Ectodermal cell (in vitro differentiated cells): ENCODE data around the gene NKD2.
A peak's percentile ranks its signal among the peaks of the same experiment; 100 is the strongest.

Source experiments
- H3K27ac ChIP-seq: 2 replicates; pipeline ENCODE4 v1.7.0; 2013; ENCODE audit warnings: mild to moderate bottlenecking, low read depth, low read length; ENCODE audit not compliant: insufficient read depth, poor library complexity, severe bottlenecking
- H3K27me3 ChIP-seq: 2 replicates; pipeline ENCODE4 v1.7.0; 2013; ENCODE audit warnings: mild to moderate bottlenecking, low read length; ENCODE audit not compliant: insufficient read depth, control insufficient read depth, poor library complexity, severe bottlenecking
- H3K36me3 ChIP-seq: one replicate; pipeline ENCODE4 v1.7.0; 2013; ENCODE audit warnings: low read length; ENCODE audit not compliant: control insufficient read depth, insufficient read depth
- H3K4me1 ChIP-seq: one replicate; pipeline ENCODE4 v1.7.0; 2013; ENCODE audit warnings: low read length; ENCODE audit not compliant: control insufficient read depth, insufficient read depth
- H3K4me3 ChIP-seq: 2 replicates; pipeline ENCODE4 v1.7.0; 2013; ENCODE audit warnings: low read depth, low read length, control low read depth; ENCODE audit not compliant: insufficient read depth
- H3K9me3 ChIP-seq: 2 replicates; pipeline ENCODE4 v1.7.0; 2013; ENCODE audit warnings: mild to moderate bottlenecking, low read length, moderate library complexity; ENCODE audit not compliant: control insufficient read depth
- WGBS, 2 experiments: methylation state at CpG; one replicate each; pipeline ENCODE4 v1.1.7; 2013; ENCODE audit warnings: missing lambda C conversion rate in 2 of 2; 5-methylcytosine and 5-hydroxymethylcytosine counted together

NKD2 gene

DNA sequence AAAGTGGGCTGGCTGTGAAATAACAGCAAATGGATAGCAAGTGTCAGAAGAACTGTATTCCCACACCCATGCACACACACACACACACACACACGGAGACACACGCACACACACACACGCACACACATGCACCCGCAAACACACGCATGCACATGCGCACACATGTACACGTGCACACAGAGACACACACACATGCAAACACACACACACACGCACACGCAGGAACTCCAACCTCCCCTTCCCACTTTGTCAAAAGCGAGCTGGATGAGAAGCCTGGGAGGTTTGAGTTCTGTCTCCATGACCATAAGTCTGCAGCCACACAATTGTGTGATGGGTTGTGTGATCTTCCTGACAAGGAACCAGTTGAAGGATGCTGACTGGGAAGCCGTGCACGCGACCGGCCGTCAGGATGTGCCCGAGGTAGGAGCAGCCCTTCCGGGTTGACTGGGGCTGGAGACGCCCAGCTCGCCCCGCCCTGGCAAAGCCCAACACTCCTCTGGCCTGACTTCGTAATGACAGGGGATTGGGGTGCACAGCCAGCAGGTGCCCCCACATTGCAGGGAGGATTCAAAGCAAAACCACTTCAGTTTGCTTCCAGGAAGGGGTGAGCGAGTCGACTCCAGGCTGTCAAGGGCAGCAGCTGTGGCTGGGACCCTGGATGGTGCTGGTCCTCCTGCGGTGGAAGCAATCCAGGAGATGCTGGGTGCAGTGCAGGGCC is 29.3 kb upstream of the NKD2 start:
- WGBS, 2 experiments: 93 to 95% methylated on average over 24 of the region's 24 CpGs

DNA sequence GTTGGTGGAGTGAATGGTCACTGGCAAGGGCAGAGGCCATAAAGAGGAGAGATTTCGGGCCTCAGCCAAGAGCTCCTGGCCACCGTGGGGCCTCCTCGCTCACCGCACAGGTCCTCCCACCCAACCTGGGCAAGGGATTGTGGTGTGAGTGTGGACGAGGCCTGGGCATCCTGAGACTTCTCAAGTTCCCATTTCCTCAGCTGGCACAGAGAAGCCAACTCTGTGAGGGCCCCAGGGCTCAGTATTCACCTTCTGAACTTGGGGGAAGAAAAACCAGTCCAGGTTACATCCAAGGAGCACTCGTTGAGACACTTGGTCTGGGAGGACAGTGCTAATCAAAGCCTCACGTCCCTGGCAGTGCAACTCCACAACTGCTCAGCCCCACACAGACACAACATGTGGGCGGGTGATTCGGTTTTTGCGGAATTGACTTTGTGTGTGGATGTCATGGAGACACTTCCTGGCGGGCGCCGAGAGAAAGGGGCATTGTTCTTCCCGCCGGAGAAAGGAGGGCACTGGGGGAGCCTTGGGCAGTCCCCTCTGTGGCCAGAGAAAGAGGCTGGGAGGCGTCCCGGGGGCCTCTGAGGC is 28.5 kb upstream of the NKD2 start:
- peak overlapping the region; percentile 69 for H3K27ac ChIP-seq

More for the DNA sequence above, 29.3 kb upstream of the NKD2 start:
- Histone ChIP-seq H3K36me3 (no peaks in the 10 kb centered on the region), H3K4me3 (no peak overlapping the region), H3K27ac (no peak overlapping the region), H3K4me1 (peaks cover 25% of the 10 kb centered on the region), H3K27me3 (no peaks in the 10 kb centered on the region), H3K9me3 (no peaks in the 10 kb centered on the region)

DNA sequence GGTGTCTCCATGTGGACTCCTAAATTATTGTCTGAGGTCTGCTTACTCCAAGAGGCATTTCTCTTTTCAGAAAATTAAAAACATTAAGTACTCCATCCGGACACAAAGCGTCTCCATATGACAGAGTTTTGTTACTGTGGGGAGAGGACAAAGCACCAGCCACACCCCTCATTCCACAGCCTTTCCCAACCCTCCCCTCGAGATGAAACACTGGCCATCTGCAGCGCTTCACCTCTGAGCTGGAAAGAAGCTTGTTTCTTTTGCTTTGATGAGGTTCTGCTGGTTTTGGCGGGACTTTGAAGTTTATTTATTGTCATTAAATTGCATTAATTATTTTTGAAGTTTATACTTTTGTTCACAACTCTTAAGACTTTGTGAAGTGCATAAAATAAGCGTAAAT is 27.6 kb upstream of the NKD2 start:
- no peaks in the 10 kb centered on the region for H3K36me3 ChIP-seq
- H3K4me1 ChIP-seq: peaks cover 25% of the 10 kb centered on the region
- no peak overlapping the region for H3K4me3 ChIP-seq
- WGBS, 2 experiments: 45 to 58% methylated on average over 4 to 6 of the region's 6 CpGs
- peak overlapping the region; percentile 69 for H3K27ac ChIP-seq
- H3K27me3 ChIP-seq: no peaks in the 10 kb centered on the region
- no peaks in the 10 kb centered on the region for H3K9me3 ChIP-seq

More for the DNA sequence above, 28.5 kb upstream of the NKD2 start:
- no peak overlapping the region for H3K4me3 ChIP-seq
- H3K9me3 ChIP-seq: no peaks in the 10 kb centered on the region
- peaks cover 25% of the 10 kb centered on the region for H3K4me1 ChIP-seq
- H3K36me3 ChIP-seq: no peaks in the 10 kb centered on the region
- WGBS, 2 experiments: 60 to 70% methylated on average over 17 of the region's 17 CpGs
- no peaks in the 10 kb centered on the region for H3K27me3 ChIP-seq

DNA sequence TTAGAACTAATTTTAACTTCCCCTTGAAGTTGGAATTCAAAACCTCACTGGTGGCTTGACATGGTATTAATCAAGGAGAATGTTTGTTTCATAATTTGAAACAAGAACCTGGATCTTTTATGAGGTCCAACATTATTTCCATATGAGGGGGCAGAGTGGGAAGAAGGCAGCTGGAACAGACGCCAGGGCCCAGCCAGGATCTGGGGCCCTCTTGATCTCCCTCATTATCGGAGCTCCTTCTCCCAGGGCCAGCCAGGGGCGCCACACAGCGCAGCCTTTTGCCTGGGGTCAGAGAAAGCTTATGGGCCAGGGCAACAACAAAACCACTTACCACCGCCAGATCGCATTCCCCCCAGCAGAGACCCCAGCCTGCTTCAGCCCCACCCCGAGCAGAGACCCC is 27.1 kb upstream of the NKD2 start:
- Histone ChIP-seq H3K4me3 (no peak overlapping the region), H3K4me1 (peaks cover 25% of the 10 kb centered on the region), H3K9me3 (peaks cover 2% of the 10 kb centered on the region), H3K27ac (peak overlapping the region; percentile 3), H3K36me3 (no peaks in the 10 kb centered on the region), H3K27me3 (no peaks in the 10 kb centered on the region)
- WGBS, 2 experiments: 80 to 81% methylated on average over 7 of the region's 7 CpGs

DNA sequence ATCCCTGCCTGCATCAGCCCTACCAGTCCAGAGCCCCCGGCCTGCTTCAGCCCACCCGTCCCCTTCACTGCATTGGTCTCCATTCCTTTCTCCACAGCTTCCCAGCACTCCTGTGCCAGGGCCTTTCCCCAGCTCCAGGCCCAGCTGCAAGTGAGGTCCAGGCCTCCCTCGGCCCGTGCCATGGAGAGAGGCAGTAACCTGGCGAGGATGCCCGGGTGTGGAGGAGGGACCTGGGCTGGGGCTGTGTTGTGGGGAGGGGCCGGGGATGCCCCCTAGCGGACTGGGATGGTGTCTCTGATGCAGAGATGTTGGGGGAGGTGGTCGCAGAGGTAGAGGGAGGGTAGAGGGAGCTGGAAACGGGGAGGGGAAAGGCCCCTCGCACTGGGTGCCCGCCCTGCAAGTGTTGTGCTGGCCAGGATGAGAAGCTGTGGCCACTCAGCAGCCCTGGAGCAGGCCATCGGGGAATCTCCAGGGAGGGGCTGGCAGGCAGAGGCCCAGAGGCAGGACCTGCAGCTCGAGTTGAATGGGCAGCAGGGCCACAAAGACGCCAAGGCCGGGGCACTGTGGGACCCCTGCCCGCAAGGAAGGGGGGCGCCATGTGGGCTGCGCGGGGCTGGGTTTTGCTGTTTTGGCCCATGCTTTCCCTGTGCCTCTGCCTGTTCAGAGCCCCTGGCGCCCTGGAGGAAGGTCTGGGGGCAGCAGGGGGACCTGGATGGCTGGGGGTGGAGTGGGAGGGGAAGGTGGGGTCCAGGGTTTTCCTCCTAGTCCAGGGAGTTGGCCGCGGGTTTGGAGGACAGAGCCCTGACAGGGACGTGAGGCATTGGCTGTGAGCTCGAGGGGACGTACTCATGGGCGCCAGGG is 26.0 kb upstream of the NKD2 start:
- Histone ChIP-seq H3K36me3 (no peaks in the 10 kb centered on the region), H3K4me3 (no peak overlapping the region)
- WGBS, 2 experiments: 71 to 74% methylated on average over 27 of the region's 27 CpGs

DNA sequence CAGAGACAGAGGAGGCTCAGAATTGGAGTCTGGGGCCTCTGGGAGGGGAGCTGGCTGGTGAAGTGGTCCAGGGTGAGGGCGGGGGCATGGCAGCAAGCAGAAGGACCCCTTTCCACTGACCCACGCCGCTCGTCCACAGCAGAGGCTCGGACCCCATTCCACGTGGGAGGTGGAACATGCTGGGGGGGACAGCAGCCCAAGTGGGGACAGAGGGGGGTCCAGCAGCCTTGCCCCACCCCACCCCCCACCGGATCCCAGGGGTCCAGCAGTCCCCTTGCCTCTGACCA is 25.4 kb upstream of the NKD2 start:
- 91 to 94% methylated on average over 7 of the region's 7 CpGs for WGBS, 2 experiments
- no peaks in the 10 kb centered on the region for H3K27me3 ChIP-seq
- peaks cover 25% of the 10 kb centered on the region for H3K4me1 ChIP-seq
- H3K36me3 ChIP-seq: no peaks in the 10 kb centered on the region
- no peak overlapping the region for H3K27ac ChIP-seq
- H3K4me3 ChIP-seq: no peak overlapping the region
- H3K9me3 ChIP-seq: peaks cover 2% of the 10 kb centered on the region

More for the DNA sequence above, 26.0 kb upstream of the NKD2 start:
- no peak overlapping the region for H3K27ac ChIP-seq
- H3K9me3 ChIP-seq: peaks cover 2% of the 10 kb centered on the region
- no peaks in the 10 kb centered on the region for H3K27me3 ChIP-seq
- H3K4me1 ChIP-seq: peaks cover 25% of the 10 kb centered on the region

DNA sequence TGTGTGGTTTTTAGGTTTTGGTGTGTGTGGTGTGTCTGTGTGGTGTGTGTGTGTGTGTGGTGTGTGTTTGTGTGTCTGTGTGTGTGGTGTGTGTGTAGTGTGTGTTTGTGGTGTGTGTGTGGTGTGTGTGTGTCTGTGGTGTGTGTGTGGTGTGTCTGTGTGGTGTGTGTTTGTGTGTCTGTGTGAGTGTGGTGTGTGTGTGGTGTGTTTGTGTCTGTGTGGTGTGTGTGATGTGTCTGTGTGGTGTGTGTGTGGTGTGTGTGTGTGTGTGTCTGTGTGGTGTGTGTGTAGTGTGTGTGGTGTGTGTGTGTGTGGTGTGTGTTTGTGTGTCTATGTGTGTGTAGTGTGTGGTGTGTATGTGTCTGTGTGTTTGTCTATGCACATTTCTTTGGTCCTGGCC is 25.0 kb upstream of the NKD2 start:
- no peaks in the 10 kb centered on the region for H3K27me3 ChIP-seq
- peaks cover 25% of the 10 kb centered on the region for H3K4me1 ChIP-seq
- H3K9me3 ChIP-seq: peaks cover 2% of the 10 kb centered on the region
- no peak overlapping the region for H3K4me3 ChIP-seq
- H3K36me3 ChIP-seq: no peaks in the 10 kb centered on the region
- H3K27ac ChIP-seq: no peak overlapping the region

DNA sequence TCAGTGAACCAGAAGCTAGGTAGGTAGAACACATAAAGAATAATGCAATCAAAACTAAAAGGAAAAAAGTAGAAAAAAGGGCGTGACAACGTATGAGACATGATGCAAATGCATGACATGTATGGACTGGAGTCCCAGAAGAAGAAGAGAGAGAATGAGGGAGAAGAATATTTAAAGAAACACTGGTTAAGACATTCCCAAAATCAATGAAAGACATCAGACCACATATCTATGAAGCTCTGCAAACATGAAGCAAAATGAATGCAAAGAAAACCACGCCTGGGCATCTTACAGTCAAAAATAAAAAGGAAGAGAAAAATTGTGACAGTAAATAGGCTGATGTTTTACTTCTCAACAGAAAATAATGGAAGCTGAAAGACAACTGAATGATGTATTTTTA is 23.8 kb upstream of the NKD2 start:
- no peaks in the 10 kb centered on the region for H3K36me3 ChIP-seq
- H3K27me3 ChIP-seq: no peaks in the 10 kb centered on the region
- no peak overlapping the region for H3K4me3 ChIP-seq
- peaks cover 25% of the 10 kb centered on the region for H3K4me1 ChIP-seq
- 78 to 91% methylated on average over 3 of the region's 3 CpGs for WGBS, 2 experiments
- peaks cover 2% of the 10 kb centered on the region for H3K9me3 ChIP-seq
- H3K27ac ChIP-seq: no peak overlapping the region

DNA sequence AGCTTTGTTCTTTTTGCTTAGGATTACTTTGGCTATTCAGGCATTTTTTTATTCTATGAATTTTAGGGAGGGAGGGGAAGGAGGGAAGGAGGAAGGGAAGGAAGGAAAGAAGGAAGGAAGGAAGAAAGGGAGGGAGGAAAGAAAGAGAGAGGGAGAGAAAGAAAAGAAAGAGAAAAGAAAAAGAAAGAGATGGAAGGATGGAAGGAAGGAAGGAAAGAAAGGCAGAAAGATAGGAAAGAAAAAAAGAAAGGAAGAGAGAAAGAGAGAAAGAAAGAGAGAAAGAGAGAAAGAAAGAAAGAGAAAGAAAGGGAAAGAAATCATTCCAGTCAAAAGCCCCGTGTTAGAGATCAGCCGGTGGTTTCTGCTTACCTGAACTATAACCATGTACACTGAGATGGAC is 20.8 kb upstream of the NKD2 start:
- H3K36me3 ChIP-seq: no peaks in the 10 kb centered on the region
- H3K4me3 ChIP-seq: no peak overlapping the region
- H3K9me3 ChIP-seq: peaks cover 2% of the 10 kb centered on the region
- no peaks in the 10 kb centered on the region for H3K27me3 ChIP-seq
- H3K4me1 ChIP-seq: peaks cover 19% of the 10 kb centered on the region
- no peak overlapping the region for H3K27ac ChIP-seq
- WGBS, 2 experiments: 59 to 77% methylated on average over 2 of the region's 2 CpGs

DNA sequence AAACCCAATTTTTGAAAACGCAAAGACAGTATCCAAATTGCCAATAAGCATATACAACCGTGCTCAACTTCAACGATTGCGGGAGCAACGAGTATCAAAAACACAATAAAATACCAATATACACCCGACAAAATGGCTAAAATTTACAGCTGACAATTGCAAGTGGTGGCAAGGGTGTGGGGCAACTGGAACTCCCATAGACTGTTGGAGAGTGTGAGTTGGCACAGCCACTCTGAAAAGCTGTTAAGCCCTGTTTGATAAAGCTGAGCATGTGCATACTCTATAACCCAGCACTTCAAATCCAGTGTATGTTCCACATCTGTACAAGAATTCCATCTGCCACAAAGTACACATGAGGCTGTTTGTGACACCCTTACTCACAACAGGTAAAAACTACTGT is 20.3 kb upstream of the NKD2 start:
- Histone ChIP-seq H3K4me3 (no peak overlapping the region), H3K36me3 (no peaks in the 10 kb centered on the region), H3K9me3 (peaks cover 2% of the 10 kb centered on the region), H3K27me3 (no peaks in the 10 kb centered on the region), H3K4me1 (peaks cover 17% of the 10 kb centered on the region), H3K27ac (no peak overlapping the region)
- WGBS, 2 experiments: 76 to 78% methylated on average over 6 of the region's 6 CpGs
